ENCODE measurements around the gene ITGA1.

DNA sequence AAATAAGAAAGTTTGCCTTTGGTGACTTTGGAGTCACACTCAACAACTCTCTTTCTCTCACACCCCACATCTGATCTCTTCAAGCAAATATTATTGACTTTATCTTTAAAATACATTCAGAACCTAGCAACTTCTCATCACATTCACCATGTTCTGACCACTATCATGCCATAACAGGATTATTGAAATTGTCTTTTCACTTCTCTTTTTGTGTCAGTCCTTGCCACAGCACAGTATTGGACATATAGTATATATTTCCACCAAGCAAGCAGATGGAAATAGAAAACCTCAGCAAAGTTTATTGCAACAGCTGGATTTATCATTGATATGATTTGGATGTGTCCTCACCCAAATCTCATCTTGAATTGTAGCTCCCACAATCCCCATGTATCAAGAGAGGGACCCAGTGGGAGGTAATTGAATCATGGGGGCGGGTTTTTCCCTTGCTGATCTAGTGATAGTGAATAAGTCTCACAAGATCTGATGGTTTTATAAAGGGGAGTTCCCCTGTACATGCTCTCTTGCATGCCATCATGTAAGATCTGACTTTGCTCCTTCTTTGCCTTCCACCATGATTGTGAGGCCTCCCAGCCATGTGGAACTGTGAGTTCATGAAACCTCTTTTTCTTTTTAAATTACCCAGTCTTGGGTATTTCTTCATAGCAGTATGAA lies 26.9 kb upstream of the ITGA1 start:
- TF ChIP-seq, protein P1, sequence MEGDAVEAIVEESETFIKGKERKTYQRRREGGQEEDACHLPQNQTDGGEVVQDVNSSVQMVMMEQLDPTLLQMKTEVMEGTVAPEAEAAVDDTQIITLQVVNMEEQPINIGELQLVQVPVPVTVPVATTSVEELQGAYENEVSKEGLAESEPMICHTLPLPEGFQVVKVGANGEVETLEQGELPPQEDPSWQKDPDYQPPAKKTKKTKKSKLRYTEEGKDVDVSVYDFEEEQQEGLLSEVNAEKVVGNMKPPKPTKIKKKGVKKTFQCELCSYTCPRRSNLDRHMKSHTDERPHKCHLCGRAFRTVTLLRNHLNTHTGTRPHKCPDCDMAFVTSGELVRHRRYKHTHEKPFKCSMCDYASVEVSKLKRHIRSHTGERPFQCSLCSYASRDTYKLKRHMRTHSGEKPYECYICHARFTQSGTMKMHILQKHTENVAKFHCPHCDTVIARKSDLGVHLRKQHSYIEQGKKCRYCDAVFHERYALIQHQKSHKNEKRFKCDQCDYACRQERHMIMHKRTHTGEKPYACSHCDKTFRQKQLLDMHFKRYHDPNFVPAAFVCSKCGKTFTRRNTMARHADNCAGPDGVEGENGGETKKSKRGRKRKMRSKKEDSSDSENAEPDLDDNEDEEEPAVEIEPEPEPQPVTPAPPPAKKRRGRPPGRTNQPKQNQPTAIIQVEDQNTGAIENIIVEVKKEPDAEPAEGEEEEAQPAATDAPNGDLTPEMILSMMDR (IDR thresholded peaks at IDR 0.05; ENCODE audit: low read depth, low read length): no peak
- TF ChIP-seq EZH2phosphoT487 (IDR thresholded peaks at IDR 0.05; ENCODE audit: low read depth): no peak
